HEK293T (cell line): ENCODE measurements around the gene ZNF470.

Experiments used
- CTCF ChIA-PET: fragments of 350-600 bp; formaldehyde crosslinking; extraction: SDS; loops from one replicate; lab custom pipeline; 2021; ENCODE audit warnings: antibody characterized with exemption, inconsistent platforms; lab: Yijun Ruan, JAX
- POLR2A ChIA-PET: fragments of 350-600 bp; formaldehyde crosslinking; extraction: SDS; loops from one replicate; lab custom pipeline; 2020; ENCODE audit warnings: antibody characterized with exemption, inconsistent platforms; lab: Yijun Ruan, JAX
- DNase-seq: peaks from one replicate; pipeline ENCODE4 v3.0.0; 2012; ENCODE audit warnings: mixed read lengths; ENCODE audit errors: extremely low spot score
- ARNT ChIP-seq: fragments of 450-650 bp; IDR thresholded peaks from 2 replicates; pipeline ENCODE4 v1.6.1; 2017; ENCODE audit warnings: mild to moderate bottlenecking
- BHLHE40 ChIP-seq: fragments of 450-650 bp; IDR thresholded peaks from 2 replicates; pipeline ENCODE4 v1.6.1; 2016; ENCODE audit warnings: mild to moderate bottlenecking, moderate library complexity, borderline replicate concordance
- CTBP1 ChIP-seq: fragments of 450-650 bp; IDR thresholded peaks from 2 replicates; pipeline ENCODE4 v1.6.1; 2016; ENCODE audit warnings: borderline replicate concordance
- ELF4 ChIP-seq: fragments of 450-650 bp; IDR thresholded peaks from 2 replicates; pipeline ENCODE4 v1.6.1; 2017; ENCODE audit warnings: antibody characterized with exemption
- FOXA1 ChIP-seq: fragments of 450-650 bp; IDR thresholded peaks from 2 replicates; pipeline ENCODE4 v1.6.1; 2016; ENCODE audit warnings: mild to moderate bottlenecking
- FOXK2 ChIP-seq: fragments of 450-650 bp; IDR thresholded peaks from 2 replicates; pipeline ENCODE4 v1.6.1; 2016; ENCODE audit warnings: mild to moderate bottlenecking
- FOXM1 ChIP-seq: fragments of 450-650 bp; IDR thresholded peaks from 2 replicates; pipeline ENCODE4 v1.6.1; 2017; ENCODE audit warnings: mild to moderate bottlenecking, borderline replicate concordance
- HDGF ChIP-seq: fragments of 450-650 bp; IDR thresholded peaks from 2 replicates; pipeline ENCODE4 v1.6.1; 2017; ENCODE audit warnings: antibody characterized with exemption, borderline replicate concordance
- L3MBTL2 ChIP-seq: fragments of 450-650 bp; conservative IDR thresholded peaks from 2 replicates; pipeline ENCODE4 v1.6.1; 2016; ENCODE audit warnings: mild to moderate bottlenecking
- LEF1 ChIP-seq: fragments of 450-650 bp; IDR thresholded peaks from 2 replicates; pipeline ENCODE4 v1.6.1; 2017; ENCODE audit warnings: mild to moderate bottlenecking, borderline replicate concordance
- NFRKB ChIP-seq: fragments of 450-650 bp; IDR thresholded peaks from 2 replicates; pipeline ENCODE4 v1.6.1; 2016; ENCODE audit warnings: mild to moderate bottlenecking, moderate library complexity
- PKNOX1 ChIP-seq: fragments of 450-650 bp; IDR thresholded peaks from 2 replicates; pipeline ENCODE4 v1.6.1; 2016
- SP1 ChIP-seq: fragments of 450-650 bp; IDR thresholded peaks from 2 replicates; pipeline ENCODE4 v1.6.1; 2017
- SUZ12 ChIP-seq: fragments of 450-650 bp; IDR thresholded peaks from 2 replicates; pipeline ENCODE4 v1.6.1; 2016; ENCODE audit warnings: mild to moderate bottlenecking
- TARDBP ChIP-seq: fragments of 450-650 bp; IDR thresholded peaks from 2 replicates; pipeline ENCODE4 v1.6.1; 2016
- ZNF384 ChIP-seq: fragments of 450-650 bp; IDR thresholded peaks from 2 replicates; pipeline ENCODE4 v1.6.1; 2016

Gene ZNF470

GRCh38 chr19:56612737-56613136 lies 45.5 kb downstream of the ZNF470 start:
- CTCF ChIA-PET = no interaction called here
- DNase-seq = no peak
- POLR2A ChIA-PET = no interaction called here
- no peak for TF ChIP-seq ARNT
- TF ChIP-seq ZNF384 = no peak
- TF ChIP-seq BHLHE40 = no peak
- no peak for TF ChIP-seq SP1
- no peak for TF ChIP-seq FOXA1
- TF ChIP-seq HDGF = no peak

- TF ChIP-seq L3MBTL2 (no peak), PKNOX1 (no peak), ARNT (no peak), ZNF384 (no peak), TARDBP (no peak), FOXA1 (no peak), BHLHE40 (no peak), FOXK2 (no peak), CTBP1 (no peak), NFRKB (no peak), SUZ12 (no peak)
- ChIA-PET CTCF (no interaction called here), POLR2A (no interaction called here)
- no peak for DNase-seq
Observed at GRCh38 chr19:56613639-56614038, 46.4 kb downstream of the ZNF470 start.

- DNase-seq = no peak
- ChIA-PET POLR2A (no interaction called here), CTCF (no interaction called here)
- TF ChIP-seq CTBP1 = no peak
- TF ChIP-seq NFRKB = no peak
- TF ChIP-seq FOXK2 = no peak
- no peak for TF ChIP-seq FOXM1
- TF ChIP-seq PKNOX1 = no peak
- no peak for TF ChIP-seq L3MBTL2
- TF ChIP-seq TARDBP = no peak
Observed at GRCh38 chr19:56617531-56617930, 50.3 kb downstream of the ZNF470 start.

- no peak for TF ChIP-seq SP1
- no peak for TF ChIP-seq TARDBP
- TF ChIP-seq CTBP1 = no peak
- no peak for TF ChIP-seq LEF1
- TF ChIP-seq SUZ12 = no peak
- no peak for TF ChIP-seq ARNT
- TF ChIP-seq FOXM1 = no peak
- TF ChIP-seq PKNOX1 = no peak
- TF ChIP-seq FOXA1 = no peak
- TF ChIP-seq FOXK2 = no peak
- no peak for TF ChIP-seq HDGF
- no peak for TF ChIP-seq BHLHE40
- TF ChIP-seq NFRKB = no peak
- TF ChIP-seq ZNF384 = no peak
- TF ChIP-seq ELF4 = no peak
- no peak for TF ChIP-seq L3MBTL2
- CTCF ChIA-PET = no interaction called here
- POLR2A ChIA-PET = no interaction called here
- no peak for DNase-seq
Observed at GRCh38 chr19:56619121-56619520, 51.9 kb downstream of the ZNF470 start.

DNA sequence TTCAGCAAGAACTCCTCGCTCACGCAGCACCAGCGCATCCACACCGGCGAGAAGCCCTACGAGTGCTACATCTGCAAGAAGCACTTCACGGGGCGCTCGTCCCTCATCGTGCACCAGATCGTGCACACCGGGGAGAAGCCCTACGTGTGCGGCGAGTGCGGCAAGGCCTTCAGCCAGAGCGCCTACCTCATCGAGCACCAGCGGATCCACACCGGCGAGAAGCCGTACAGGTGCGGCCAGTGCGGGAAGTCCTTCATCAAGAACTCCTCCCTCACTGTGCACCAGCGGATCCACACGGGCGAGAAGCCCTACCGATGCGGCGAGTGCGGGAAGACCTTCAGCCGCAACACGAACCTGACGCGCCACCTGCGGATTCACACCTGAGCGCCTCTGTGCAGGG lies 55.1 kb downstream of the ZNF470 start:
- no peak for TF ChIP-seq FOXK2
- TF ChIP-seq NFRKB = no peak
- no peak for TF ChIP-seq LEF1
- no peak for TF ChIP-seq SP1
- no peak for TF ChIP-seq FOXA1
- no peak for TF ChIP-seq L3MBTL2
- no peak for TF ChIP-seq HDGF
- TF ChIP-seq CTBP1 = no peak
- no peak for TF ChIP-seq ELF4
- no peak for TF ChIP-seq TARDBP
- TF ChIP-seq FOXM1 = no peak
- ChIA-PET POLR2A (no interaction called here), CTCF (no interaction called here)
- no peak for DNase-seq

- no peak for DNase-seq
- TF ChIP-seq HDGF (no peak), ELF4 (no peak), FOXM1 (no peak), ARNT (no peak)
- CTCF ChIA-PET = no interaction called here
- POLR2A ChIA-PET = no interaction called here
Observed at GRCh38 chr19:56623006-56623405, 55.7 kb downstream of the ZNF470 start.

DNA sequence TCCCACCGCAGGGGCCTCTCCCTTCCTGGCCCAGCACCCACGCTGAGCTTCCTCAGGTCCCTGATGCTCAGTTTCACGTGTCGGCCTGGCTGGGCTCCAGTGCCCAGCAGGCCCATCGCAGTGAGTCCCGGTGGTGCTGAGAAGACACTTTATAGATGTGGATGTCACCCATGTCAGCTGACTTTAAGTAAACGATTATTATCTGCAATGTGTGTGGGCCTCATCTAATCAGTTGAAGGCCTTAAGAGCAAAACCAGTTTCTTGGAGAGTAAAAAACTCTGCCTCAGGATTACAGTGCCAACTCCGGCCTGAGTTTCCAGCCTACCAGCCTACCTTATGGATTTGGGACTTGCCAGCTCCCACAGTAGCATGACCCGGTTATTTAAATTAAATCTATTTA lies 58.4 kb downstream of the ZNF470 start:
- ChIA-PET CTCF (no interaction called here), POLR2A (no interaction called here)
- no peak for TF ChIP-seq PKNOX1
- no peak for TF ChIP-seq HDGF
- TF ChIP-seq ZNF384 = no peak
- TF ChIP-seq LEF1 = no peak
- TF ChIP-seq BHLHE40 = no peak
- no peak for TF ChIP-seq TARDBP
- no peak for DNase-seq
